IPS DF 6.9 (cell line): ENCODE data around the gene BTG1.

Source experiments
- DNase-seq: peaks from one replicate; pipeline ENCODE4 v3.0.0-alpha.2; 2013; ENCODE audit warnings: low read depth, low spot score
- H3K27ac ChIP-seq: one replicate; pipeline ENCODE4 v1.5.1; 2013; ENCODE audit warnings: low read length, control low read depth
- H3K27me3 ChIP-seq: 2 replicates; pipeline ENCODE4 v1.6.1; 2013; ENCODE audit warnings: mild to moderate bottlenecking, low read length; ENCODE audit not compliant: control insufficient read depth, insufficient read depth
- H3K36me3 ChIP-seq: 2 replicates; pipeline ENCODE4 v1.6.1; 2013; ENCODE audit warnings: low read length; ENCODE audit not compliant: control insufficient read depth, insufficient read depth
- H3K4me1 ChIP-seq: 2 replicates; pipeline ENCODE4 v1.6.1; 2013; ENCODE audit warnings: low read length; ENCODE audit not compliant: control insufficient read depth, insufficient read depth
- H3K4me3 ChIP-seq: 2 replicates; pipeline ENCODE4 v1.5.1; 2013; ENCODE audit warnings: mild to moderate bottlenecking, low read length
- H3K9me3 ChIP-seq: 2 replicates; pipeline ENCODE4 v1.6.1; 2013; ENCODE audit warnings: low read length, inconsistent platforms; ENCODE audit not compliant: control insufficient read depth, insufficient read depth
- WGBS: extraction: QIAGEN DNeasy Blood & Tissue Kit; methylation state at CpG from one replicate; pipeline ENCODE4 v1.1.7; 2013; ENCODE audit warnings: mixed read lengths, missing lambda C conversion rate; ENCODE audit not compliant: insufficient read length, insufficient coverage; 5-methylcytosine and 5-hydroxymethylcytosine counted together

The BTG1 gene

GRCh38 chr12:92151916-92152315 lies 6.3 kb upstream of the BTG1 start:
- Histone ChIP-seq H3K27ac (no peak overlapping the region), H3K9me3 (no peaks in the 10 kb centered on the region), H3K27me3 (no peaks in the 10 kb centered on the region), H3K4me3 (no peak overlapping the region), H3K36me3 (no peaks in the 10 kb centered on the region), H3K4me1 (no peaks in the 10 kb centered on the region)
- WGBS: no CpG with 5 or more reads among the region's 2 CpGs
- no peak for DNase-seq

- Histone ChIP-seq H3K9me3 (no peaks in the 10 kb centered on the region), H3K27me3 (no peaks in the 10 kb centered on the region), H3K4me3 (no peak overlapping the region), H3K27ac (no peak overlapping the region), H3K4me1 (no peaks in the 10 kb centered on the region), H3K36me3 (no peaks in the 10 kb centered on the region)
- no CpG with 5 or more reads among the region's 8 CpGs for WGBS
- no peak for DNase-seq
Measured at GRCh38 chr12:92149563-92149962, 3.9 kb upstream of the BTG1 start.

DNA sequence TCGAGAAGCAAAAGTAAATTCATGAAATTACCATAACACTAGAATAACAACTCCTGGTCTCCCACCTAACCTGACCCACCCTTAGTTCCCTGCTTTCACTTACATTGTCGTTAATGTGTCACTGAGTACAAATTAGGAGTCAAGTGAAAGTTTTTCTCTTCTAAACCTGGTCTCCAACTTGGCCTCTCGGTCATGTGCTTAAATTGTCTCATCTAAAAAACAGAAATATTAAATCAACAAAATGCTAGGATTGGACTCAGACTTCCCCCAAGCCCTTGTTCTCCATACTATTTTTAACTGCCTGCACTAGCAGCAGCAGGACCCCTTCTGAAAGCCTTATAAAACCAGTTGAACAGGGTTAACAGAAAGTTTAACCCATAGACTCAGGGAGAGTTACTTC lies 1.8 kb upstream of the BTG1 start:
- DNase-seq: no peak
- Histone ChIP-seq H3K4me1 (no peaks in the 10 kb centered on the region), H3K36me3 (no peaks in the 10 kb centered on the region; the same call in 1 of the 2 replicates), H3K4me3 (no peak overlapping the region), H3K9me3 (no peaks in the 10 kb centered on the region), H3K27ac (no peak overlapping the region), H3K27me3 (no peaks in the 10 kb centered on the region)
- no CpG with 5 or more reads among the region's 3 CpGs for WGBS

GRCh38 chr12:92146497-92147224 lies 1.0 kb upstream of the BTG1 start:
- Histone ChIP-seq H3K4me1 (no peaks in the 10 kb centered on the region), H3K27me3 (no peaks in the 10 kb centered on the region), H3K4me3 (peak overlapping the region; percentile 73; the same call in 1 of the 2 replicates), H3K9me3 (no peaks in the 10 kb centered on the region), H3K27ac (no peak overlapping the region), H3K36me3 (no peaks in the 10 kb centered on the region; the same call in 1 of the 2 replicates)
- no CpG with 5 or more reads among the region's 14 CpGs for WGBS
- no peak for DNase-seq

- no peaks in the 10 kb centered on the region for H3K9me3 ChIP-seq
- no peaks in the 10 kb centered on the region; the same call in 1 of the 2 replicates for H3K36me3 ChIP-seq
- H3K4me3 ChIP-seq: peak overlapping the region; percentile 92
- no peak overlapping the region for H3K27ac ChIP-seq
- no peak for DNase-seq
- H3K4me1 ChIP-seq: no peaks in the 10 kb centered on the region
- WGBS: no CpG with 5 or more reads among the region's 28 CpGs
- no peaks in the 10 kb centered on the region for H3K27me3 ChIP-seq
Measured at GRCh38 chr12:92145481-92145730, 240 bp downstream of the BTG1 start.

GRCh38 chr12:92144631-92145480 lies 790 bp downstream of the BTG1 start:
- DNase-seq: no peak
- Histone ChIP-seq H3K4me1 (no peaks in the 10 kb centered on the region), H3K36me3 (no peaks in the 10 kb centered on the region; the same call in 1 of the 2 replicates)

GRCh38 chr12:92143686-92144630 lies 1.7 kb downstream of the BTG1 start:
- WGBS: no CpG with 5 or more reads among the region's 15 CpGs
- Histone ChIP-seq H3K36me3 (no peaks in the 10 kb centered on the region; the same call in 1 of the 2 replicates), H3K4me1 (no peaks in the 10 kb centered on the region), H3K27me3 (no peaks in the 10 kb centered on the region), H3K4me3 (peak overlapping the region; percentile 92; the same call in 1 of the 2 replicates), H3K9me3 (no peaks in the 10 kb centered on the region), H3K27ac (no peak overlapping the region)
- DNase-seq: peak; percentile 55

More at GRCh38 chr12:92144631-92145480, 790 bp downstream of the BTG1 start:
- no peaks in the 10 kb centered on the region for H3K9me3 ChIP-seq
- H3K27me3 ChIP-seq: no peaks in the 10 kb centered on the region
- H3K27ac ChIP-seq: no peak overlapping the region
- peak overlapping the region; percentile 92 for H3K4me3 ChIP-seq
- whole genome bisulfite sequencing: no CpG with 5 or more reads among the region's 69 CpGs

- WGBS: no CpG with 5 or more reads among the region's 1 CpG
Measured at GRCh38 chr12:92143258-92143657, 2.4 kb downstream of the BTG1 start.

GRCh38 chr12:92142251-92142926 lies 3.3 kb downstream of the BTG1 start:
- no peak for DNase-seq
- Histone ChIP-seq H3K4me3 (no peak overlapping the region; the same call in 1 of the 2 replicates), H3K4me1 (no peaks in the 10 kb centered on the region), H3K9me3 (no peaks in the 10 kb centered on the region), H3K27me3 (no peaks in the 10 kb centered on the region), H3K27ac (no peak overlapping the region), H3K36me3 (no peaks in the 10 kb centered on the region; the same call in 1 of the 2 replicates)
- WGBS: no CpG with 5 or more reads among the region's 5 CpGs

More at GRCh38 chr12:92143258-92143657, 2.4 kb downstream of the BTG1 start:
- H3K27me3 ChIP-seq: no peaks in the 10 kb centered on the region
- H3K36me3 ChIP-seq: no peaks in the 10 kb centered on the region; the same call in 1 of the 2 replicates
- no peaks in the 10 kb centered on the region for H3K9me3 ChIP-seq
- no peak overlapping the region; the same call in 1 of the 2 replicates for H3K4me3 ChIP-seq
- no peak for DNase-seq
- H3K27ac ChIP-seq: no peak overlapping the region
- H3K4me1 ChIP-seq: no peaks in the 10 kb centered on the region
